GM18951 (cell line): ENCODE measurements around the gene RAB8A.
"Not testable (repeated sequence)": the region's sequence is repeated elsewhere in the genome, so short reads cannot be mapped to it uniquely, and the experiment has no call there.

Experiments used
- POLR2A ChIP-seq: IDR thresholded peaks from 4 replicates; pipeline ENCODE4 v1.6.1; 2011; ENCODE audit warnings: mild to moderate bottlenecking; ENCODE audit not compliant: insufficient read length, insufficient read depth; ENCODE audit errors: extremely low read depth
- in situ Hi-C: fragments of 300-500 bp; cut with MboI; formaldehyde crosslinking; loops from one replicate; pipeline ENCODE4 v1.12.0; 2022; ENCODE audit warnings: low sequenced_read_pairs, mixed read lengths, inconsistent platforms; ENCODE audit not compliant: unreplicated experiment

RAB8A gene

DNA sequence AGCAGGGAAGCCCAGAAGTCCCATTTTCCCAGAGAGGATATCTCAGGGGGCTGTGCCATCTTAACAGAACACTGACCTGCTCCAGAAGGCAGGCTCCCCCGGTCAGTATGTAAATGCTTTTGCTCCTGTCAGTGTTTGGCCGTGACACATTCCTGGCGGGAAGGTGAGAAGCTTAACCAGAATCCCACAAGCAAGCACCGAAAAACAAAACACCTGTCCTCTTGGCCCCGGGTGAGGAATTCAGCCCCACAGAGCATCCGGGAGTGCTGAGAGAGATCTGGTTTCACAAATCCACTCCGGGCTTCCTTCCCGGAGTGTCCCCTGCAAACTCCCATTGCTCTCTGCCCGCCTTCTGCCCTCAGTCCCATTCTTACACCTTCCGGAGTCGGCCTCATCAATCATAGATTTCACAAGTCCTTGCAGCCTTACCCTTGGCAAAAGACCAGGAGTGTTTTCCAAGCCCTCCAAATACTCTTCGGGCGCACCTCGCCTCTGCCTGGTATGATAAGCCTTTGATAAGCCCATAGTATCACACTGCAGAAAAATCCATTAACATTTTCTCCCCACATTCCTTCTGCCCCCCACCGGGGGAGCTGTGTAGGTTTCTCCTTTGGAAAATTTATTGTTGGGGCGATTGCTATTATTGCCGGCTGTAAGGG lies 23.2 kb upstream of the RAB8A start:
- in situ Hi-C loops = no loop called here
- no peak for TF ChIP-seq POLR2A

DNA sequence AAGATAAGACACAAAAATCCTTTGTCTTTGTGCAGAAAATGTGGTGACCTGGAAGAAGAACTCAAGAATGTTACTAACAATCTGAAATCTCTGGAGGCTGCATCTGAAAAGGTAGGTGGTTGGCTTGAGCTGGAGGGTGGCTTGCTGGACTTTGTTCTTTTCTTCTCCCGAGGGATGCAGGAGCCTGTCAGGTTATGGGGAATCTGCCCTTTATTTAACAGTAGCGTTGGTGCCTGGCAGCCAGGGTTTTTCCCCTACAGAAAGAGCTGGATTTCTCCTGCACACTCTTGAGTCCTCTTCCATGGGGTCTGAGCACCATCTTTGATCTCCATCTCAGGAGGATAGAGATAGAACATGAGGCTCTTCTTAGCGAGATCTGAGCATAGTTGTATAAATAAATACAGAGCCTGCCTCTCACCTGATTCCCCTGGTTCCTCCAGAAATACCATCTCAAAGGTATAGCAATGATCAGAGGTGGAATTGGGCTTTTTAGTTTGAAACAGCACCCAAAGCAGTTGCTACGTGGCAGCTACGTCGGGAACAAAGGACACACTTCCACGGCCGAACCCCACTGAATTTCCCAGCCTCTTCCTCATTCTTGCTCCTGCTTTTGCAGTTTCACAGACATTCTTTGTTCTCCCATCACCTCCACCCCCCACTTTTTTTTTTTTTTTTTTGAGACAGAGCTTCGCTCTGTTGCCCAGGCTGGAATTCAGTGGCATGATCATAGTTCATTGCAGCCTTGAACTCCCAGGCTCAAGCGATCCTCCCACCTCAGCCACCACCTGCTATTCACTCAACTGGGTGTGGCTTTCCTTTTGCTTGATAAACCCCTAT lies 22.5 kb upstream of the RAB8A start:
- in situ Hi-C loops = no loop called here

DNA sequence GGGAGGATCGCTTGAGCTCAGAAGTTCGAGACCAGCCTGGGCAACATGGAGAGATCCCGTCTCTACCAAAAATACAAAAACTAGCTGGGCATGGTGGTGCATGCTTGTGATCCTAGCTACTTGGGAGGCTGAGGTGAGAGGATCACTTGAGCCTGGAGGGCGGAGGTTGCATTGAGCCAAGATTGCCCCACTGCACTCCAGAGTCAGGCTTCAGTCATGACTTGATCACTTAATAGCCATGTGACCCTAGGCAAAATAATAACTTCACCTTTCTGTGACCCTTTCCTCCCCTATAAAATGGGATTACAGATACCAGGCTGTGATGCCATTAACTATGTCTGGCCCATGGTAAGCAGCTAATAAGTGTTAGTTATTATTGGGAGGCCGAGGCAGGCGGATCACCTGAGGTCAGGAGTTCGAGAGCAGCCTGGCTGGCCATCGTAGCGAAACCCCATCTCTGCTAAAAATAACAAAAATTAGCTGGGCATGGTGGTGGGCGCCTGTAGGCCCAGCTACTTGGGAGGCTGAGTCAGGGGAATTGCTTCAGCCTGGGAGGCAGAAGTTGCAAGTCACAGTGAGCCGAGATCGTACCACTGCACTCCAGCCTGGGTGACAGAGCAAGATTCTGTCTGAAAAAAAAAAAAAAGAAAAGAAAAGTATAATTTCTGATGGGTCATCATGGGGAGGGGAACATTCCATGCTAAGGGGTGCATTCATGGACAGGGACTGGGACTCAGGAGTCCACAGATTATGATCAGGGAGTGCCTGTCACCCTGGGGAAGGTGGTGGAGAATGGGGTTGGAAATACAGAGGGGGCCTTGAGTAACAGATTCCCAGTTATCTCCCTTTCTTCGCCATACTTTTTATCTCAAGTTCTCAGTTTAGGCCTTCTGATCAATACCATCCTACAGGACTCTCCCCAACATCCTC lies 19.9 kb upstream of the RAB8A start:
- TF ChIP-seq POLR2A = no peak
- in situ Hi-C loops = no loop called here

More for the DNA sequence above, 22.5 kb upstream of the RAB8A start:
- no peak for TF ChIP-seq POLR2A

DNA sequence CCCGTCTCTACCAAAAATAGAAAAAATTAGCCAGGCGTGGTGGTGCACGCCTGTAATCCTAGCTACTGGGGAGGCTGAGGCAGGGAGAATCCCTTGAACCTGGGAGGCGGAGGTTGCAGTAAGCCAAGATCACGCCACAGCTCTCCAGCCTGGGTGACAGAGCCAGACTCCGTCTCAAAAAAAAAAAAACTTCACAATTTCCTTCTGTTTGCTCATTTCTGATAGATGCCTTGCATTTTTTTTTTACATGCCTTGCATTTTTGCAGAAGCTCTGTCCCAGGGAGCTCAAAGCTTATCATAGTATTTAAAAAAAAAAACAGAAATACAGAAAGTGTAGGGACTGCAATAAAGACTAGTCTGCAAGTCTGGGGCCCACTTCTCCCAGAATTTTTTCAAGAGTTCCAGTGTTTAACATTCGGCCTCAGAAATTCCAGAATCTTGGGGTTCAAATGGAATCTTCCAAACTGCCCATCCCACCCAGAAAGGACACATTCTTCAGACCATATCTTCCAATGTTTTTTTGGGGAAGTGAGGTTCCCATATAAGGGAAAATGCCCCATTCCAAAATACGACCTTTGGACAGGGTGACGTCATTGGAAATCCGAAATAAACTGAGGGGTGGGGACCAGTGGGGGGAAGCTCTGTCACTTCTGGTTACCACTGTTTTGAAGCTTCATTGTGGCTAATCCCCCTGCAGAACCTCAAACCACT lies 17.2 kb upstream of the RAB8A start:
- in situ Hi-C loops = no loop called here
- no peak for TF ChIP-seq POLR2A

DNA sequence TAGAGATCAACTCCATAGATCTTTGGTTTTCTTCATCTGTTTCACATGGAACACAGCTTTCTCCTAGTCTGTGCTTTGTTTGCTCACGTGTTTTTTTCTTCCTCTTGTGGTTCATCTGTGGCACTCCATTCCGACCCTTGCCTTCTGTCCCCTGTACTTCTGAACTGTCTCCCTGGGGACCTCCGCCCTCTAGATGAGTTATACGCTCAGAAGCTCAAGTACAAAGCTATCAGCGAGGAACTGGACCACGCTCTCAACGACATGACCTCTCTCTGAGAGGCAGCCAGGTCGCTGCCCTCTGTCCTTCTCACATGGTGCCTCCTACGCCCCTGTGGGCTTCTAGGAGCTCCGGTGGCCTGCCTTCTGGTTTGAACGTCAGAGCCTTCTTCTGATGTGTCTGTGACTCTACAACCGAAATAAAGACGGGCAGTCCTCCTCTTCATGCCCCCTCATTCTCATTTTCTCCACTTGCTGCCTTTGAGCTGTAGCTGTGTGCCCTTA lies 16.6 kb upstream of the RAB8A start:
- peak; percentile 20 for TF ChIP-seq POLR2A
- in situ Hi-C loops = no loop called here

DNA sequence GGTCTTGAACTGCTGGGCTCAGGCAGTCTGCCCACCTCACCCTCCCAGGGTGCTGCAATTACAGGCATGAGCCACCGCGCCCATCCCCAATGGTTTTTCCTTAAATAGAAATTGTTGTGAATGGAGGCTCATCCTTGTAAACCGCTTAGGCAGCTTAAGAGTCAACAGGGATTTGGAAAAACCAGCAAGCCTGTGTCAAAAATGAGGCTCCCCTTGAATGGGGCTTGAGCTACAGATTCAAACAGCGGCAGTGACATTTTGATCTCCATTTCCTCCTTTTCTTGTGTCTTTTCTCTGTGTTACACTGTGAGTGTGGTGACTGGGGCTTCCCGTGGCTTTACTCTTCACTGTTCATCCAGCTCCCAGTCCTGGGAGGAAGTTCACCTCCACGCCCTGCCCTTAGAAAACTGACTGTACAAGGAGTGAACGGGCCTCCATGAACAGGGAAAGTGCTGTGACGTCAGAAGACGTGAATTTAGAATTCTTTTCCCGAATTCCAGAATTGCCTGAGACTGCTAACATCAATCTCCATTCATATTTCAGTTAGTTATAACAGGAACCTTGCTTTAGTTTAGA lies 15.3 kb upstream of the RAB8A start:
- TF ChIP-seq POLR2A = no peak
- in situ Hi-C loops = no loop called here

DNA sequence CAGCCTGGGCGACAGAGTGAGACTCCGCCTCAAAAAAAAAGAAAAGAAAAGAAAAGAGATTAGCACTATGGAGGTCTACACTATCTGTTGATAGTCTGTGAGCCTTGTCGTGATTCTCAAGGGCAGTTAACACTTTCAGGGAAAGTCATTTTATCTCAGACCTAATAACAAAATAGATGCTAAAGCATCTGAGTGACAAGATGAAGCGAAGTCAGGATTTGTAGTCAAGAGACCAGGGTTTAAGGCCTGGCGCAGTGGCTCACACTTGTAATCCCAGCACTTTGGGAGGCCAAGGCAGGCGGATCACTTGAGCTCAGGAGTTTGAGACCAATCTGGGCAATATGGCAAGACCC lies 13.3 kb upstream of the RAB8A start:
- no peak for TF ChIP-seq POLR2A
- in situ Hi-C loops = no loop called here

DNA sequence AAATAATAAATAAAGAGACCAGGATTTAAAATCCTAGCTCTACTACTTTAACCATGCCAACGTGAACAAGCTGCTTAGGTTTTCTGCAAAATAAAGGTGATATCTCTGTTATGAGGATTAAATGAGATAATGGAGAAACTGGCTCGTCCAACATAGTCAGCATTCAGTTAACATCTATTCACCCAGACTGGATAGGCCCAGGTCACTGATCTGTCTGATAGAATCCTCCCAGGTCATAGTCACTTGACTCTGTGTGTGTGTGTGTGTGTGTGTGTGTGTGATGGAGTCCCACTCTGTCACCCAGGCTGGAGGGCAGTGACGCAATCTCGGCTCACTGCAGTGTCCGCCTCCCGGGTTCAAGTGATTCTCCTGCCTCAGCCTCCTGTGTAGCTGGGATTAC lies 12.9 kb upstream of the RAB8A start:
- TF ChIP-seq POLR2A = no peak
- in situ Hi-C loops = no loop called here

DNA sequence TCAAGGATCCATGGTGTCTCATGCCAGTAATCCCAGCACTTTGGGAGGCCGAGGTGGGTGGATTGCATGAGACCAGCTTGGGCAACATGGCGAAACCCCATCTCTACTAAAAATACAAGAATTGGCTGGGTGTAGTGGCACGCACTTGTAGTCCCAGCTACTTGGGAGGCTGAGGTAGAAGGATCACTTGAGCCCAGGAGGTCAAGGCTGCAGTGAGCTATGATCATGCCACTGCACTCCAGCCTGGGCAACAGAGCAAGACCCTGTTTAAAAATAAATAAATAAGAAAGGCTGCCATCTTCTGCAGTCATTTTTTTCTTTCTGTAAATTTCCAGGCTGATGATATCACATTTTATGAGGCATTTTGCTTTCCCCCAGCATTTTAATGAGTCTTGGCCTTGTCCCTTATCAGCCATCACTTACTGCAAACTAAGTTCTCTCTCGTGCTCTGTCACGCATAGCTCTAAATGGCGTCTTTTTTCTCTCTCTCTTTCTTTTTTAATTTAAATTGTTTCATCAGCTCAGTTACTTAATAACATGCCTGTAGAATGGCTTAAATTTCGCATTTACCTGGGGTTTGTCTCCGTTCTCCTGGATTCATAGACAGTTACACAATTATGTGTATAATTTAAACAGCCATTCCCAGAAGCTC lies 12.2 kb upstream of the RAB8A start:
- peak; percentile 16 for TF ChIP-seq POLR2A
- in situ Hi-C loops = not testable (repeated sequence)

DNA sequence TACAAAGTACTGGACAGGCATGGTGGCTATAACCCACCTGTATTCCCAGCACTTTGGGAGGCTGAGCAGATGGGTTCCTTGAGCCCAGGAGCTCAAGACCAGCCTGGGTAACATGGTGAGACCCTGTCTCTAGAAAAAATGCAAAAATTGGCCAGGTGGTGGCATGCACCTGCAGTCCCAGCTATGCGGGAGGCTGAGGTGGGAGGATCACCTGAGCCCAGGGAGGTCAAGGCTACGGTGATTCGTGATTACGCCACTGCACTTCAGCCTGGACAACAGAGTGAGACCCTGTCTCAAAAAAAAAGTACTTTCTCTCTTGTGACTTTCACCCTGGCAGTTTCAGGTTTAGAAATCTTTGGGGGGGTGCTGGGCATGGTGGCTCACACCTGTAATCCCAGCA lies 11.2 kb upstream of the RAB8A start:
- no peak for TF ChIP-seq POLR2A
- in situ Hi-C loops = no loop called here

DNA sequence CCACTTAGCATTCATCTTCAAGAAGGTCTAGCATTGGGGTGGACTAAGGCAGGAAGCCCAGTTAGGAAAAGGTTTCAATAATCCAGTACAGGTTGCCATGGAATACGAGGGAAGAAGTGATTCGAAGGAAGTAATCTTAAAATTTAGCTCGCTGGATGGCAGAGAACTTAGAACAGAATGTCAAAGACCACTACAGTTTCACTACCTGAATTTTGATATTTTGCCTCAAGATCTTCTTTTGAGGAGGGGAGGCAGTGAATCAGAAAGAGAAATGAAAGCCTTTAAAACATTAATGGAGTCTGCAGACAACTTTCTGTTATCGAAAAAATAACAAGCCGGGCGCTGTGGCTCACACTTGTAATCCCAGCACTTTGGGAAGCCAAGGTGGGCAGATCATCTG lies 7.0 kb upstream of the RAB8A start:
- in situ Hi-C loops = no loop called here
- TF ChIP-seq POLR2A = no peak

DNA sequence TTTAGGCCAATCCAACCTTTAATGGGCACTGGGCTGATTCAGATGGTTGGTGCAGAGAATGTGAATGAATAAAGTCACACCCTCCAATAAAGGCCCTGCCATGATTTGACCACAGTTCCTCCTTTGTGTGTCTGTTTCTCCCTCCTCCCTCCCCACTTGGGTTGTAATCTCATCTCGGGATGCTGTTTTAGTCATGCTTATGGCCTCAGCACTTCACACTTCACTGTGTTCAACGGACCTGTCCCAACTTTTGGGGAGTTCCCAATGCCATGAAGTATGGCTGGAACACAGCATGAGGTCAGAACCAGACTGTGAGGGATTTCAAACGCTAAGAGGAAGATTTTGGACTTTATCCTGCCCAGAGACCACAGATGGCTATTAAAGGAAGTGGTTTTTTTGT lies 5.6 kb upstream of the RAB8A start:
- TF ChIP-seq POLR2A = no peak
- in situ Hi-C loops = no loop called here
